NCI-H2196 treated with DMSO at 0.1 percent for 48 hours (cell line): ENCODE results near the gene CLDN4.
A peak's percentile ranks its signal among the peaks of the same experiment; 100 is the strongest.
"Not testable (repeated sequence)": the region's sequence is repeated elsewhere in the genome, so short reads cannot be mapped to it uniquely, and the experiment has no call there.

Source experiments
- DNase-seq: peaks from one replicate; lab custom pipeline; 2025; ENCODE audit not compliant: unreplicated experiment; lab: John Stamatoyannopoulos, UW

CLDN4 gene

GRCh38 chr7:73842067-73842976 is 11.5 kb downstream of the CLDN4 start, which contains the start of gene METTL27:
Gene METTL27 (minus strand): TSS chr7:73842516. CDS start chr7:73842140, 376 bp downstream.
- peak; percentile 89 for DNase-seq

DNA sequence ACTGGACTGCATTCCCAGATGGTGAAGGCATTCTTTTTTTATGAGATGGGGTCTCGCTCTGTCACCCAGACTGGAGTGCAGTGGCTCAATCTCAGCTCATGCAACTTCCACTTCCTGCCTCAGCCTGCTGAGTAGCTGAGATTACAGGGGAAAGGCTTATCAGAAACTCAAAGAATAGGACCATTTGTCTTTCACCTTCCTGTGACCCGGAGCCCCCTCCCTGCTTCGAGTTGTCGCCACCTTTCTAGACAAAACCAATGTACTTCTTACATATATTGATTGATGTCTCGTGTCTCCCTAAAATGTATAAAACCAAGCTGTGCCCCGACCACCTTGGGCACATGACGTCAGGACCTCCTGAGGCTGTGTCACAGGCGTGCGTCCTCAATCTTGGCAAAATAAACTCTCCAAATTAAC is 13.3 kb downstream of the CLDN4 start:
- DNase-seq, result no peak

DNA sequence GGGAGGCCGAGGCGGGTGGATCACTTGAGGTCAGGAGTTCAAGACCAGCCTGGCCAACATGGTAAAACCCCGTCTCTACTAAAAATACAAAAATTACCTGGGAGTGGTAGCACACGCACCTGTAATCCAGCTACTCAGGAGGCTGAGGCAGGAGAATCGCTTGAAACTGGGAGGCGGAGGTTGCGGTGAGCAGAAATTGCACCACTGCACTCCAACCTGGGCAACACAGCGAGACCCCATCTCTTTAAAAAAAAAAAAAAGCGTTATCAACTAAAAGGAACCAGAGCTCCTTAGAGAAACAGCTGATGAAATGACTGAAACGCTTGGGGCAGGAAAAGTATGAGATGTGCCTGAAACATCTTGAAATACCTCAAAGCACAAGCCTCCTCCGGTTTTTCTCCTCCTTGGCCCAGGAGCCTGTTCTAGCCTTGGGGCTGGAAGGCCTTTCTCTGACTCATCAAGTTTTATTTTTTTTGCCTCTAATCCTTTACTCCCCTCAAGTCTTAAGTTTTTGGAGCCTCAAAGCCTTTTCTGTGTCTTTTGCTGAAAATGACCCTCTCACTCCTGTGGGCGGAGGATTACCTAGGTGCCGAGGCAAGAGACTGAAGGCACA is 14.2 kb downstream of the CLDN4 start:
- no peak for DNase-seq

DNA sequence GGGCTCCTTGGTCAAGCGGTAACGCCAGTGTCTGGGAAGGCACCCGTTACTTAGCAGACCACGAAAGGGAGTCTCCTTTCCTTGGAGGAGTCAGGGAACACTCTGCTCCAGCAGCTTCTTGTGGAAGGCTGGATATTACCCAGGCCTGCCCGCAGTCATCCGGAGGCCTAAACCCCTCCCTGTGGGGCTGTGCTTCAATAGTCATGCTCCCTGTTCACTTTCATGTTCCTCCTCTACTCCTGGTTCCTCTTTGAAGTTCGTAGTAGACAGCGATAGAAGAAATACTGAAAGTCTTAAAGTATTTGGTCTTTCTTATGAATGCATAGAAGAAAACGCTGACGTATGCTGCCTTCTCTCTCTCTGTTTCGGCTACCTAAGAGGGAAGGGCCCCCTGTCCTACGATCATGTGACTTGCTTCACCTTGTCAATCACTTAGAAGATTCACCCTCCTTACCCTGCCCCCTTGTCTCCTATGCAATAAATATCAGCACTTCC is 15.0 kb downstream of the CLDN4 start:
- not testable (repeated sequence) for DNase-seq

DNA sequence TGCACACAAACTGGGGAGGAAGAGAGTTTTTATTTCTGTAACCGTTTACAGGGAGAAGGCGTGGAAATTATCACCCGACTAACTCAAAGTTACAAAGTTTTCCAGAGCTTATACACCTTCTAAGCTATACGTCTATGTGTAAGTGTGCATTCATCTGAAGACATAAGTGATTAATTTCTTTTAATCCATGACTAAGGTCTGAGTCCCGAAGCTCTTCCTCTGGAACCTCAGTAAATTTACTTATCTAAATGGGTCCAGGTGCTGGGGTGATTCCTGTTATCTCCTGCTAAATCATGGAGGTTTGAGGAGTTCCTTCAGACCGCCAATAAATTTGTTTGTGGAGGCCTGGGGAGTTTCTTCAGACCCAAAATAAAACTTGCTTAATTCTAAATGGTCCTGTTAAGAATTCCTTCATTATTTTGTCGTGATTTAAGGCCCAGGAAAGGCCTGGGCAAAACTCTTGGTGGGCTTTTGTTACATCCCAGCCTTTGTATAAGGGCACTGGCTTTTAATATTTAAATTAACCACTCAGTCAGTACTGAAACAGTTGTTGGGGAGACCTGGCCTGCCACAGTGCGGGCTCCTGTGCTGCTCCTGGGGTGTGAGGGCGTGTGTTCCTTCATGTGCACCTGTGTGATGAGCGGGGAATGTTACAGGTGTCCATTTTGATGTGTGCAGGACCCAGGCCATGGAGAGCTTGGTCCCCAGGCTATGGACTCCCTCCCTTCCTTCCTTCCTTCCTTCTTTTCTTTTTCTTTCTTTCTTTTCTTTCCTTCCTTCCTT is 17.3 kb downstream of the CLDN4 start:
- no peak for DNase-seq

- DNase-seq, result no peak
These were observed 20.0 kb downstream of the CLDN4 start for GRCh38 chr7:73850781-73851207.

- DNase-seq, result no peak
These were observed 20.9 kb downstream of the CLDN4 start for GRCh38 chr7:73851410-73852338.

GRCh38 chr7:73852500-73852899 is 21.7 kb downstream of the CLDN4 start:
- DNase-seq, result no peak

GRCh38 chr7:73856941-73857340 is 26.1 kb downstream of the CLDN4 start:
- DNase-seq, result no peak

DNA sequence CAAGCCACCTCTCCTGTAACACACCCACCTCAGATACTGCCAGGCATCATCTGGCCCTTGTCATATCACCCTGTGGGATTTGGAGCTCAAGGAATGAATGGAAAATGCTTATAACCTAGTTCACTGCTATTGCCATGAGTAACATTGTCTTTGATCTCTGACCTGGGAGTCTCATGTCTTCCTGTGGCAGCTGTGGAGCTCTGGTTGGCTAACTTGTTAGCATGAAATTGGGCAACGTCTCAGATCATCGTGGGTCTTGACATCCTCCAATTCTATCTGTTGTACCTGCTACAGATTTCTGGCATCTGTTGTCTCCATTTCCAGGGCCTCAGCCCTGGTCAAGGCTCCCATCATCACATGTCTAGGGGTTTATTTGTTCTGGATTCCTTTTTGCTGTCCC is 28.0 kb downstream of the CLDN4 start:
- DNase-seq, result no peak

GRCh38 chr7:73860859-73861258 is 30.1 kb downstream of the CLDN4 start, which contains the start of gene TMEM270:
Gene TMEM270 (plus strand): TSS chr7:73861159. CDS start chr7:73861195, 36 bp downstream.
- no peak for DNase-seq

GRCh38 chr7:73861305-73861704 is 30.5 kb downstream of the CLDN4 start:
- DNase-seq, result no peak

- no peak for DNase-seq
These were observed 34.4 kb downstream of the CLDN4 start for GRCh38 chr7:73864981-73865711.

DNA sequence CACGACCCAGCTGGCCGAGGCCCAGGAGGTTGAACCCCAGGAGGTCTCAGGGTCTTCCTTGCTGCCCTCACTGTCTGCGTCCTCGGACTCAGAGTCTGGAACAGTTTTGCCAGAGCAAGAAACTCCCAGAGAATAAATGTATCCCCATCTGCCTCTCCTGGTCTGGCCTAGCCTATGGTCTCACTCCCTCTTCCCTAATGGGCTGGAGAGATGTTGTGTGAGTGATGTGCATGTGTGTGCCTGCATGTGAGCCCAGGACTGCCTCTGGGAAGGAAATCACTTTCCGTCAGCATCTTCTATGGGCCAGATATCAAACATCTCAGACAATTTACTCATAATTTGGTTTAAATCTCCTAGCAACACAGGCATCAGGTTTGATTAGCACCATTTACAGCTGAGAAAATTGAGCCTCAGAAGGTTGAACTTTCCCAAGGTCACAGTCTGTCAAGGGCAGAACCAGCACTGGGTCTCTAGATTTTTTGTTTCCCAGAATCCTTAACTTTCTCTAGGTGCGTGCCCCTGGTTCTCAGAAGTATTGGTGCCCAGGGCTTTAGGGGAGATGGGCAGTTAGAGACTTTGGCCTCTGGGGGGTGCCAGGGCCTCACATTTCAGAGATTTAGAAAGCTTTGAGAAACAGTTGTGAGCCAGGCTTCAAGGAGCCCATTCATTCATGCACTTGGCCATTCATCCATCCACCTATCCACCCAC is 35.1 kb downstream of the CLDN4 start:
- no peak for DNase-seq

- DNase-seq, result no peak
These were observed 35.6 kb downstream of the CLDN4 start for GRCh38 chr7:73866446-73866767.

- no peak for DNase-seq
These were observed 38.4 kb downstream of the CLDN4 start for GRCh38 chr7:73869011-73869798.

DNA sequence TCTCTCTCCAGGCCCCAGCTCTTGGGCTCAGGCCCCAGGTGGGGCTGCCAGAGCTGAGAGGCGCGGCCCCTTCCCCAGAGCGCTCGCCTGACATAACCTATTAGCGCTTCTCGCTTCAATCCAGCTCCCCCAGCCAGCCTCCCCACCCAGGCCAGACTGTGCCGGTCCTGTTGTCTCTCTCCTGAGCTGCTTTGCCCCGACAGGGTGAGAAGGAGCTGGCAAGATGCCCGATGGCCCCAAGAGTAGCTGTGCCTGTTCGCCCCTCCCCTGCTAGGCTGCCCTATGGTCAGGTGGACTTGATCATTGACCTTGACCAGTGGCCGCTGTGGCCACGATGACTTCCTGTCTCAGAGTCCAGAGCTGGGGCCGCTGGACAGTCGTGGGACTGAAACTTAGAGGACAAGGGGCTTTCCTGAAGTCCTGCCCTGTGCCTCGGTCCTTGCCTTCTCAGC is 39.3 kb downstream of the CLDN4 start:
- no peak for DNase-seq
